NCI-H748 (cell line): Measurements from ENCODE around the gene GSTA3.
A peak's percentile ranks its signal among the peaks of the same experiment; 100 is the strongest.
"Not testable (repeated sequence)": the region's sequence is repeated elsewhere in the genome, so short reads cannot be mapped to it uniquely, and the experiment has no call there.

Experiments
- DNase-seq: peaks from one replicate; lab custom pipeline; 2025; ENCODE audit not compliant: unreplicated experiment; lab: John Stamatoyannopoulos, UW

GSTA3 gene

DNA sequence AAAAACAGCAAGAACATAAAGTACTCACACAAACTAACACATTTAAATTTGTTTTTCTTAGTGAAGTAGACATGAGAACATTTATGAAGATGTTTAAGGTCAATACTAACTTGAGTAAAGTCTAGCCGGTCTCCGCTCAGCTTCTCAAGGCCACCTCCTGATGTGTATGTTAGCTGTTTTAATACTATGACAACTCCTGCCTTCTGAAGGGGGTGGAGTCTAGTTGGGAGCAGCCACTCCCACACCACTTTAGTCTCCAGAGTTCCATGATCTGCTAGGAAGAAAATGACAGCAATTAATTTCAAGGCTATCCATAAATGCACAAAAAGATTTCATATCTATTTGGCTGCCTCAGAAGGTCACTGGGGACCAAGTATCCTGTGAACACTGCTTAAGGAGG is at the start of gene GSTA3:
Gene GSTA3 (minus strand): TSS at position 168 of the 400 bp plus-strand sequence. CDS start 3,864 bp downstream, outside the sequence.
- DNase-seq: no peak

DNA sequence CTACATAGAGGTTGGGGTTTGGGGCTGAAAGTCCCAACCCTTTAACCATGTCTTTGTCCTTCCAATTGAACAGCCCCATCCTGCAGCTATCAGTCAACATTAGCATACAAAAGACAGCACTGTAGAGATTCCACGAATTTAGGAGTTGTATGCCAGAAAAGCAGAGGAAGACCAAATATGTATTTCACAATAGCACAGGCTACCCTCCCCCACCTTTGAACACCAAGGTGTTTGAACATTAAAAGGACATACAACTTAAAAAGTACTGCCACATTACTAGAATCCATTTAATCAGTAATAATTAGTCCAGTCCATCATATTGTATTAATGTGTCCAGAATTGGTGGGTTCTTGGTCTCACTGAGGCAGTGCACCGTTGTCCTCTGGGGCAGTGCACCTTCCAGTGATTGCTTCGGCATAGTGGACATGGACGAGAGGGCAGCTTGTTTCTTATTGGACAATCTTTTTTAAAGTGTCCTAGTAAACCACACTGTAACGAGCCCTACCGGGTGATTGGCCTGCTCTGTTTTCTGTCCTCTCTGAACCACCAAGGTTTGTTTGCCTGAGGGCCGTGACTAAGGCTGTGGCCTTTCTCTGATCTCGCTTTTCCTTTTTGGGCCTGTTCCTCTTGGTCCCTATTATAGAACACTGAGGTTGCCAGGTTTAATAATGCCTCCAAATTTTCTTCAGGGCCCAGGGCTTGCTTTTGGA is 49.2 kb upstream of the GSTA3 start:
- no peak for DNase-seq

DNA sequence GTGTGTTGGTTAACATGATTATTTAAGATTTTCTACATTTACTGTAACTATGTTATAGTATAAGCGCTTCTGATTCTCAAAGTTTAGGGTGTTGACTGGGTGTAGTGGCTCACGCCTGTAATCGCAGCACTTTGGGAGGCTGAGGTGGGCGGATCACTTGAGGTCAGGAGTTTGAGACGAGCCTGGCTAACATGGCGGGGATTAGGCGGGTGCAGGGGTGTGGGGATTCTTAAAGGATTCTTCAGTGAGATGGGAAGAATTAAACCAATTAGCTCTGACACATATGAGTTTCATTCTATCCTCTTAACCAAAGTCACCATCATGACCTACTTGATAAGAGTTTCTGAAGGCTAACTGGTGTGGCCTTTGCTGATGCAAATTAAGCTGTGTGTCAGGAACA is 46.4 kb upstream of the GSTA3 start:
- DNase-seq: no peak

DNA sequence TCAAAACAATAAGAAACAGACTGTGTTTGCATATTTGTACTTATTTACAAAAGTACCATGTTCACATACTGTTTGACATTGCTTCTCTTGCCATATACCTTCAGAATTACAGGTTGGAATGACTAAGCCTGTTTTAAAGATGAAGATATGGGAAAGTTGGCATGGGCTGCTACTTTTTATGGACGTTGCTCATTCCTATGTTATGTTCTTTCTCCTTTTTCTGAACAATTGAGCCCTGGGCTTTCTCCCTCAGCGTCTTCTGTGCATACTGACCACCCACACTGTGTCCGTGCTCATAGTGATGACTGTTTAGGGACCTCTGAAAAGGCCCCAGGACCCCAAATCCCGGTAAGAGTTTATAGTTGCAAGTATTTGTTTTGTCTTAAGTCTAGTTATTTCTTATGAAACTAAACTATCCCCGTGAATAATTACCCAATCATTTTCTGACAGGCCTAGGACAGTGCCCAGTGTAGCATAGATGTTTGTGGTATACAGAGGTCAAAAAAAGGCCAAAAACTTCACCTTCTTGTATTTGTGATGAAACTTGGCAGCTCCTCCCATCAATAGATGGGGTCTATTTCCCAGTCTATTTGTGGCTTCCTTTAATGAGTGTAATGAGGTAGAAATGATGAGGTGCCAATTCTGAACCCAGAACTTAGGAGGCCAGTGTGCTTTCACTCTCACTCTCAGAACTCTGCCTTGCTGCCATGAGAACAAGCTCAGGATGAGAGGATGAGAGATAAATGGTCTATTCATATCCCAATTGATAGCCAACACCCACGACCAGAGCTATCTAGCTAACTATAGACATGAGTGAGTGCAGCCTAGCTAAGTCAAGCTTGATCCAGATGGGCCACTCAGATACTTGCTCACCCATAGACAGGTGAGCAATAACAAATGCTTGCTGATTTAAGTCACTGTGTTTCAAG is 44.7 kb upstream of the GSTA3 start:
- no peak for DNase-seq

DNA sequence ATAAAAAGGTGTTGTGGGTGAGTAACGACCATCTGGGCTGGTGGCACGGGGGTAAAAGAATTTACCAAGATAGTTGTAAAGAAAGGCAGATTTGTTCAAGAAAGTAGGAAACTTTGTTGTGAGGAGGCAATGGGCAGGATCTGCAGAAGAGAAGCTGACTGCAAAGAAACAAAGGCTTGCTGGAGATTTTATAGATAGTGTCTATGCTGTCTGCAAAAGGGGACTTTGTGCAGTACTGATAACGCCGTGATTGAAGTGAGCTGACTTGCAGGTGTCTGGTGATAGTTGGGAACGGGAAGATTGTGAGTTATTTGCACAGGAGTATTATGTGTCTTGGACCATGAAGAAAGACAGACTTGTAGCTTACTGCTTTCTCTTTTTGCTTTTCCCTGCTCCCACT is 36.8 kb upstream of the GSTA3 start:
- no peak for DNase-seq

DNA sequence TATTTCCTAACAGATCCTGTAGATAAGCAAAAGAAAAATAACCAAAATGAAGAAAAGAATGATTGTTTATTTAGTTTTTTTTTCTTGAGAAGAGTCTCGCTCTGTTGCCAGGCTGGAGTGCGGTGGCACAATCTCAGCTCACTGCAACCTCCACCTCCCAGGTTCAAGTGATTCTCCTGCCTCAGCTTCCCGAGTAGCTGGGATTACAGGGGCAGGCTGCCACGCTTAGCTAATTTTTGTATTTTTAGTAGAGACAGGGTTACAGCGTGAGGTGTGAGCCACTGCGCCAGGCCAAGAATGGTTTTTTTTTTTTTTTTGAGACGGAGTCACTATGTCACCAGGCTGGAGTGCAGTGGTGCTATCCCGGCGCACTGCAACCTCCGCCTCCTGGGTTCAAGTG is 33.3 kb upstream of the GSTA3 start:
- not testable (repeated sequence) for DNase-seq

DNA sequence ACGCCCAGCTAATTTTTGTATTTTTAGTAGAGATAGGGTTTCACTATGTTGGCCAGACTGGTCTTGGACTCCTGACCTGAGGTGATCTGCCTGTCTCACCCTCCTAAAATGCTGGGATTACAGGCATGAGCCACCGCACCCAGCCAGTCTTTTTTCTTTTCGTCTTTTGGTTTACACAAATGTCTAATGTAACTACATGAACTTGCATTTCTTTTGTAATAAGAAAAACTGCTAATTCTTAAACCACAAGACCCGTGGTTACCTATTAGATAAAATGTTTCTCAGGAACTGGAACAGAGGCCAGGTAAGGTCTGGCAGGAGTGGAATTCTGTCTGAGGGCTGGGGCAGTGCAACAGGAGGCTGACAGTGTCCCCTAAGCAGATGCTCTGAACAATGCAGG is 32.7 kb upstream of the GSTA3 start:
- DNase-seq: no peak

DNA sequence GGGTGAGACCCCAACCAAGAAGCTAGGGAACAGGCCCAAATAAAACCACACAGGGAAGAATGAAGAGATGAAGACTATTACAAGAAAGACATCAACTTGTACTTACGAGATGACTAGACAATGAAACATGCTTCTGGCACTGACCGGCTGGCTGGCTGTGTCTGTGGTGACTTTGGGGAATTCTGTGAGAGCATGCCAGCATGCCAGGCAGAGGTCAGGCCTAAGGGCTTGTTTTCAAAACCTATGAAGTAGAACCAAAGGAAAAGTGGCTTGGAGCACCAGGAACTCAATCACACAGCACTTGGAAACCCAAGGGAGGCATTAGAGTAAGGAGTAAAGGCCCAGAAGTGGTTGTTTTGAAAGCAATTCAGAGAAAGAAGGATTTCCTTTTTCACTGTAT is 28.4 kb upstream of the GSTA3 start:
- DNase-seq: no peak

DNA sequence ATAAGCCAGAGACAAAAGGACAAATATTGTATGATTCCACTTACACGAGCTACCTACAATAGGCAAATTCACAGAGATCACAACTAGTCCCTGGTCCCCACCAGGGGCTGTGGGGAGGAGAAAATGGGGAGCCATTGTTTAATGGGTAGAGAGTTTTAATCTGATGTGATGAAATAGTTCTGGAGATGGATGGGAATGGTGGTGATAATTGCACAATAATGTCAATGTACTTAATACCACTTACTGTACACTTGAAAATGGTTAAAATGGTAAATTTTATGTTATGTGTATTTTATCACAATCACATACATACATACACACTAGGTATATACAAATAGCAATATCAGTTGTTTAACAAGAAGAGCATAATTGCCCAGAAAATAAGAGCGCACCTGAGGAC is 24.3 kb upstream of the GSTA3 start:
- DNase-seq: no peak

DNA sequence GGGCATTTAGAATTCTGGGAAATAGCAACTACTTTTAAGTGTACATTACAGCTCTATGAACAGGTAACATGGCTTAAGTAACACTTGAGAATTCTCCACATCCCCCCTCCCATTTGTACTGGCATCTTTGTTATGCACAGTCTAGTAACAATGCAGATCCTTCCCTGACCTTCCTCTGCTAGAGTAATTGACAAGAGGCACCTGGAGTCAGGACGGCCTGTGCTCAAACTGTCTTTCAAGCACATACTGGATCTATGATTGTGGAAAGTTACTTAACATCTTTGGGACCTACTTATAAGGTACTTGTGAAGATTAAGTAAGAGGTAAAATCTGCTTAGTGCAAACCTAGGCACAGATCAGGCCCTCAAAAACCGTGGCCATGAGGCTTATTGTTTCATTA is 21.9 kb upstream of the GSTA3 start:
- no peak for DNase-seq

DNA sequence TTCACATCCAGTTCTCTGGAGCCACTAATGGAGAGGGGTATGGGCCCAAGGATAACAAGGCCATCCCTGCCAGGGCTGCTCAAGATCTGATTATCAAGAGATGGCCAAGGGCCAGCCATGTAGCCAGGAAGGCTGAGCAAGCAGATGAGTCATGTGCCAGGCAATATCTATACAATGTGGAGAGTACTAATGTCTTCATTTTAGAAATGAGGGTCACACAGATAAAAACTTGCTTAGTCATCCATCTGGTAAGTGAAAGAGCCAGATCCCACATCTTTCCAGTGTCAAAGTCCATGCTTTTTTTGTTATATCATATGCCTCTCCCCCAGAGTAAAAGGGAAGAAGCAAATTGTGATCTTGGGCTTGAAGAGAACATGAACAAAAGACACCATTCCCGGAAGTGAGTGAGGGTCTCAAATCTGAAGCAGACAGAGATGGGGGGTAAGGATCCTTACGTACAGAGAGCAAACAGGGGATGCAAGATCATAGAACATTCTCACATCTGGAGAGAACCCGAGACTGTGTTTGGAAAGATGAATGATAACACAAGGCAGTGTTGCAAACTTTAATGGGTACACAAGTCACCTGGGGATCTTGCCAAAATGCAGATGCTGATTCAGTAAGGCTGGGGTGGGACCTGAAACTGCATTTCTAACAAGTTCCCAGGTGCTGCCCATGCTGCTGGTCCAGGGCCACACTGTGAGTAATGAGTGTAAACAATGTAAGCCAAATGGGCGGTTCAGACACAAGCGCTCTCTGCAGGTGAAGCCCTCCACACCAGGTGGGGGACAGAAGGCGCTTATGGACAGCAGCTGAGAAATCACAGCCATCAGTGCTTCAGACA is 20.0 kb upstream of the GSTA3 start:
- DNase-seq: peak; percentile 98

DNA sequence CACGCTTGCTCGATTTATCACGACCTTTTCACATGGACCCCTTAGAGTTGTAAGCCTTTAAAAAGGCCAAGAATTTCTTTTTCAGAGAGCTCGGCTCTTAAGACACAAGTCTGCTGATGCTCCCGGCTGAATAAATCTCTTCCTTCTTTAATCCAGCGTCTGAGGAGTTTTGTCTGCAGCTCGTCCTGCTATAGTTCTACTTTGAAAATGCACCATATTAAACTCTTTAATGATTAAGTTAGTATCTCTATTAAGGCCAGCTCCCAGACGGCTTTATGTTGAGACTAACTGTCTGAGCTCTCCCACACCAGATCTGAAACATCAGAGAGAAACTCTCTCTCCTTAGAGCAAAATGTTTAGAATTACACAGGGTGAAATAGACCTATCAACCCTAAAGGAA is 18.0 kb upstream of the GSTA3 start:
- no peak for DNase-seq

DNA sequence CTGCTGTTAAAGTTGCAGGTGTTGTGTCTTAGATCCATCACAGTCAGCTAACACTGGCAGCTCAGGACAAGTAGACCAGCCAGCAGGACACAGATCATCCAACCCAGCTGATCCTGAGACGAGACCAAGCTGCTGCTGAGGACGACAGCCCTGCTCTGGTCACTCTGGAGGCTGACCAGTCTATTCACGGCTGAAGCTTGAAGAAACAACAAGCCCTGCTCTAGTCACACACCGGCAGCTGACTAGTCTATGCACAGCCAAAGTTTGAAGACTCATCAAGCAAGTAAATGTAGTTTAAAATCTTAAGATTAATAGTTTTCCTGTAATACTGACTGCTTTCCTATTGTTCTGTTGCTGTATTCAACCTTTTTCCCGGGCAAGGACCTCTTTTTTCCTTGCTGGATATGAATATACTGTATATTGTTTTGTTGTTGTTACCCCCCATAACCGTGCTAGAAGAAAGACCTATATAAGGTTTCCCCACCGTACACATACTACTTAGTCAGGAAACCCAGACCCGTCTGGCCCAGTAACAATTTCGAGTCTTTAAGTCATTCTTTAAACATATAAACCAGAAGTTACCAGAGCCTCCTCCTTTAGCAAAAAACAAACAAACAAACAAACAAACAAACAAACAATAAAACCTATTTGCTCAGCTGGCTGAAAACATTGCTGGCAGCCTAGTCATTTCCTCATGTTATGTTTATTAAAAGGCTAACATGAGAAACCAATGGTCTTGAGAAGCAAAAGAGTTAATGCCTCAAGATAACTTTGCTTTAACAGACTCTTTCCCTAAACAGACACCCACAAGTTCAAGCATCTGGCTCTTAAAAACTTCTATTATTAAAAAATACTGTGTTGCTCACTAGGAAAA is 16.7 kb upstream of the GSTA3 start:
- DNase-seq: no peak

DNA sequence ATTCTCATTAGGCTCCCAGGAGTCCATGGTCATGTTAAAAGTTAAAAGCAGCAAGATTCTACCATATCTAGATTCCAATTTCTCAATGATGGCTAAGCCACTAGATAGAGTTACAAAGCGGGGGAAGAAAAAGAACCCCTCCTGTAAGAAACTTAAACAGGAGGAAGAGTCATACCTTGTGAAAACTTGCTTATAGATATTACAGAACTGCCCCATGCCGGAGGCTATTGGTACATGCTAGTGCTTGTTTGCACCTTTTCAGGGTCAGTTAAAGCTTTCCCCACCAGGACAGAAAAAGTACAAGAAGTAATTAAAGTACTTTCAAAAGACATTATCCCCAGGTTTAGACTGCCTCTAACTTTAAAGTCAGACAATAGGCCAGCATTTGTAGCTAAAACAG is 15.5 kb upstream of the GSTA3 start:
- no peak for DNase-seq

DNA sequence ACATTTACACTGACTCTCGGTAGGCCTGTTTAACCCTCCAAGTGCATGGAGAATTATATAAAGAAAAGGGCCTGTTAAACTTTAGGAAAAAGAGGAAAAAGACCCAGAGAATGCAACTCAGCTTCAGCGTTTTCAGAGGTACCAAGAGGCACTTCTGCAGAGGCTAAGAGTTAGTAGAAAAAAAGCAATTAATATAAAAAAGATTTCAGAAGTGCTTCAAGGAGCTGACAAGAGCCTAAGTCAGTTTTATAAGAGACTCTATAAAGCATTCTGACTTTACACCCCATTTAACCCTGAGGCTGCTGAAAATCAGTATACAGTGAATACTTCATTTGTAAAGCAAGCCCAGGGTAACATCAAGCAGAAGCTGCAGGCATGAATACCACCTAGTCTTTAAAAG is 14.2 kb upstream of the GSTA3 start:
- DNase-seq: not testable (repeated sequence)

DNA sequence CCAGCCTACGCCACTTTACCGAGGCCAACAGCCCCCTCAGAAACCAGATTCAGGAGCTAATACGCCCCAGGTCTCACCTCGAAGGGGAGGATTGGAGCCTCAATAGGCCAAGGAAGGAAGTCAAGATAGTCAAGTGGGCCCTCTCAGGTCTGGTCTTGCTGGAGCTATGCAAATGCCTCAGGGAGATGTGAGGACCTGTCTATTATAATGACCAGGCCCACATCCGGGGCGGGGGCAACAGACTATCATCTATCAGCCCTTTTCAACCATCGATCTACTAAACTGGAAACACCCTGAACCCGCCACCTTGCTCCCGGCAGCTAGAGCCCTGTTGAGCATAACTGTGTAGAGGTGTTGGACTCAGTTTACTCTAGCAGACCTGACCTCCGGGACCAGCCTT is 12.7 kb upstream of the GSTA3 start:
- DNase-seq: no peak

DNA sequence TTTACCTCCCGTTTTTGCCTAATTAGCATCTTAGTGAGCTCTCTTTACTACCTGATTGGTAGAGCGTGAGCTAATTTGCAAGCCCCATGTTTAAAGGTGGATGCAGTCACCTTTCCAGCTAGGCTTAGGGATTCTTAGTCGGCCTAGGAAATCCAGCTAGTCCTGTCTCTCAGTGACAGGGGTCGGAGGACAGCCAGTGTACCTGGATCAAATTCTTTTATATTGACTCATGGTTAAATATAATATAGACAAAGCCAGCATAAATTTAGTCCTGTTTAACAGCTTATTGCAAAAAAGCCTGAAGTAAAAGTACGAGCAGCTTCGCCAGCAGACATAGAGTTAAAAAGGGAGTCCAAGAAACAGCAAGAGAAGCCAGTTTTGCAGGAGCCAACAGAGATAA is 12.2 kb upstream of the GSTA3 start:
- no peak for DNase-seq

DNA sequence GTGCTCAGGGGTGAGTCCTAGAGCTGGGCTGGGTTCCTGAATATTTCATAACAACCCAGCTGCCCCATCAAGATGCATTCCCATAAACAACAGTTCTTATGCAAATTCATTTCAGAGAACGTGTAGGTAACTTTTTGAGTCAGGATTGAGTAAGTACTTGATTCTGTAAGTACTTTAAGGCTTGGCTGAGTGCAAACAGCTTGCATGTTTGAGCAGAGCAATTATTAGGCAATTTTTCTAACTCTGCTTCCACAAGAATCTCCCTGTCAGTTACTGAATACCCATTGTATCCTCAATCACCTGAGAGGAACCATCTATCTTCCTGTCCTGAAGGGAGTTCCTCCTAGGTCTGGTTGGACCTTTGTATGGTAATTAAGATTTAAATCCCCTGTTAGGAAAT is 10.0 kb upstream of the GSTA3 start:
- DNase-seq: peak; percentile 21

DNA sequence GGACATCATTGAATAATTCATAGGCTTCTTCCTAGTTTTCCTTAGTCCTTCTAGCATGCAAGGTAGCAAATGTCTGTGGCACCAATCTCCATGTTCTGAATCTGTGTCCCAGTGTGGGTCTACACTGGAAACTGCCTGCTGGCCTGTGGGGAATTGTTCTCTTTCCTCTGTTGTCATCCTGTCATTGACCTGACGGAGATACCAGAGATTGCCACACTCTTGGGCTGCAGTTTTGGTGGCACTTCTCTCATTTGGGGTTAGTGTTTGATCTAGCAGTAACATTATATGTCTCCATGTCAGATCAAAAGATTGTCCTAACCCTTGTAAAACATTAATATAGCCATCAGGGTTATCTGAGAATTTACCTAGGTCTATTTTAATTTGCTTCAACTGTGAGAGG is 9.3 kb upstream of the GSTA3 start:
- DNase-seq: not testable (repeated sequence)

DNA sequence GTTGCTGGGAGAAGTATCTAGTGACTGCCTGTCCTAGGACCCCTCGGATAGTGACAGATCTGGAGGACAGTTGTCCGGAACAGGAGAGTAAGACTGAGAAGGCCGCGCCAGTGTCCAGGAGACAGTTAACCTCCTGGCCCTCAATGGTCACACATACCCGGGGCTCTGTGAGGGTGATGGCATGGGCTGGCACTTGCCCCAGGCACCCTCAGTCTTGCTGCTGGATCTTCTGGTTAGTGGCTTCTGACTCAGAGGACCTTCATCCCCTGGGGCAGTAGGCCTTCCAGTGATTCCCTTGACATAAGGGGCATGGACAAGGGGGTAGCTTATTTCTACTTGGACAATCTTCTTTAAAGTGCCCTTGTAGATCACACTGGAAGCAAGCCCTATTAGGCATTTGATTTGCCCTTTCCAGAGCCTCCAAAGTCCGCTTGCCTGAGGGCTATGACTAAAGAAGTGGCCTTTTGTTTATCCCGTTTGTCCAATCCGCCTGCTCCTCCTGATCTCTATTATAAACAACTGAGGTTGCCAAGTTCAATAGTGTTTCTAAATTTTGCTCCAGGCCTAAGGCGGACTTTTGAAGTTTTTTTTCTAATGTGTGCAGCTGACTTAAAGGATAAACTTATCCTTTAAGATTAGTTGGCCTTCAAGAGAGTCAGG is 8.7 kb upstream of the GSTA3 start:
- DNase-seq: not testable (repeated sequence)
